ENCODE results near the gene PPA2. TPM values are rescaled to one million over a fixed set of nuclear protein-coding genes. Genes with fewer than 3 reads are reported as not detected.

The PPA2 gene
- total RNA-seq, 3 donors from 2014 or later (not counting 1 experiment from before 2014, with no cell fraction given), result 41.6 to 50.6 (median 48.0) TPM

- intact Hi-C loops (cut with micrococcal nuclease), result no loop called here
- DNase-seq (no peak), ATAC-seq (no peak)
- H3K36me3 Mint-ChIP-seq, result no peaks in the 10 kb centered on the region
- no peak overlapping the region for H3K27ac Mint-ChIP-seq
- H3K4me3 ChIP-seq (ENCODE audit: low read length), result no peak overlapping the region
- H3K27me3 ChIP-seq (ENCODE audit: control insufficient read depth, insufficient read depth, low read length), result no peaks in the 10 kb centered on the region
- no peaks in the 10 kb centered on the region for H3K9me3 ChIP-seq (ENCODE audit: control insufficient read depth, insufficient read depth, low read length)
- peaks cover 25 to 30% of the 10 kb centered on the region in 2 donors for H3K4me1 Mint-ChIP-seq
- peaks cover 5% of the 10 kb centered on the region for H3K4me1 ChIP-seq (ENCODE audit: control insufficient read depth, insufficient read depth, low read length)
- no peak overlapping the region for H3K27ac ChIP-seq (ENCODE audit: low read length)
- no peaks in the 10 kb centered on the region for H3K27me3 Mint-ChIP-seq (ENCODE audit: low read depth in 2 of 2)
- H3K4me3 Mint-ChIP-seq, result no peak overlapping the region
- no peak for TF ChIP-seq CTCF (IDR thresholded peaks at IDR 0.05)
- no peaks in the 10 kb centered on the region for H3K9me3 Mint-ChIP-seq
- H3K36me3 ChIP-seq (ENCODE audit: control insufficient read depth, insufficient read depth, low read length), result no peaks in the 10 kb centered on the region
These were observed 145.9 kb downstream of the PPA2 start for GRCh38 chr4:105327956-105328355.

GRCh38 chr4:105327222-105327621, 146.6 kb downstream of the PPA2 start:
- Histone ChIP-seq H3K27me3 (ENCODE audit: control insufficient read depth, insufficient read depth, low read length) (no peaks in the 10 kb centered on the region), H3K9me3 (ENCODE audit: control insufficient read depth, insufficient read depth, low read length) (no peaks in the 10 kb centered on the region), H3K27ac (ENCODE audit: low read length) (no peak overlapping the region), H3K4me1 (ENCODE audit: control insufficient read depth, insufficient read depth, low read length) (peaks cover 5% of the 10 kb centered on the region), H3K4me3 (ENCODE audit: low read length) (no peak overlapping the region), H3K36me3 (ENCODE audit: control insufficient read depth, insufficient read depth, low read length) (no peaks in the 10 kb centered on the region)
- no peaks in the 10 kb centered on the region for H3K27me3 Mint-ChIP-seq (ENCODE audit: low read depth in 2 of 2)
- H3K4me1 Mint-ChIP-seq, result peaks cover 25 to 30% of the 10 kb centered on the region in 2 donors
- 73% methylated on average over 2 of the region's 2 CpGs for WGBS (ENCODE audit: insufficient coverage)
- intact Hi-C loops (cut with micrococcal nuclease), result no loop called here
- no peak for ATAC-seq
- TF ChIP-seq CTCF (IDR thresholded peaks at IDR 0.05), result no peak
- H3K9me3 Mint-ChIP-seq, result no peaks in the 10 kb centered on the region
- no peaks in the 10 kb centered on the region for H3K36me3 Mint-ChIP-seq
- H3K27ac Mint-ChIP-seq, result no peak overlapping the region
- H3K4me3 Mint-ChIP-seq, result no peak overlapping the region
- DNase-seq, result no peak

Other genes with a start within 250 kb of the PPA2 start
- not detected for gene ARHGEF38, start 78.6 kb upstream of the PPA2 start, total RNA-seq
- gene INTS12, start 234.6 kb upstream of the PPA2 start, total RNA-seq, result 10 to 100 TPM; 19.4 to 22.8 (median 19.9) TPM
- gene GSTCD, start 234.7 kb upstream of the PPA2 start, total RNA-seq, result 1 to 10 TPM; 5.6 to 7.7 (median 6.2) TPM

Measured in natural killer cell (primary cell).